ENCODE data around the gene TBX20.
"Not testable (repeated sequence)": the region's sequence is repeated elsewhere in the genome, so short reads cannot be mapped to it uniquely, and the experiment has no call there.

TBX20 gene

GRCh38 chr7:35220176-35220575 is 33.7 kb downstream of the TBX20 start:
- not testable (repeated sequence) for DNase-seq

- DNase-seq = not testable (repeated sequence)
These were observed 37.9 kb downstream of the TBX20 start for GRCh38 chr7:35216033-35216432.

- not testable (repeated sequence) for DNase-seq
These were observed 38.8 kb downstream of the TBX20 start for GRCh38 chr7:35215063-35215462.

- DNase-seq = not testable (repeated sequence)
These were observed 47.0 kb downstream of the TBX20 start for GRCh38 chr7:35206924-35207323.

- DNase-seq = not testable (repeated sequence)
These were observed 49.0 kb downstream of the TBX20 start for GRCh38 chr7:35204850-35205249.

- not testable (repeated sequence) for DNase-seq
These were observed 49.9 kb downstream of the TBX20 start for GRCh38 chr7:35204031-35204430.

- not testable (repeated sequence) for DNase-seq
These were observed 51.5 kb downstream of the TBX20 start for GRCh38 chr7:35202353-35202752.

- not testable (repeated sequence) for DNase-seq
These were observed 53.7 kb downstream of the TBX20 start for GRCh38 chr7:35200170-35200569.

- not testable (repeated sequence) for DNase-seq
These were observed 55.3 kb downstream of the TBX20 start for GRCh38 chr7:35198370-35199140.

- DNase-seq = not testable (repeated sequence)
These were observed 62.3 kb downstream of the TBX20 start for GRCh38 chr7:35191571-35191970.

- DNase-seq = not testable (repeated sequence)
These were observed 63.6 kb downstream of the TBX20 start for GRCh38 chr7:35190146-35190773.

GRCh38 chr7:35186751-35187150 is 67.1 kb downstream of the TBX20 start:
- not testable (repeated sequence) for DNase-seq

- no peak for DNase-seq
These were observed 67.8 kb downstream of the TBX20 start for GRCh38 chr7:35185908-35186731.

- DNase-seq = not testable (repeated sequence)
These were observed 68.4 kb downstream of the TBX20 start for GRCh38 chr7:35185578-35185907.

GRCh38 chr7:35184961-35185360 is 68.9 kb downstream of the TBX20 start:
- not testable (repeated sequence) for DNase-seq

GRCh38 chr7:35183873-35184503 is 69.9 kb downstream of the TBX20 start:
- not testable (repeated sequence) for DNase-seq

GRCh38 chr7:35180665-35181064 is 73.2 kb downstream of the TBX20 start:
- DNase-seq = not testable (repeated sequence)

- DNase-seq = not testable (repeated sequence)
These were observed 80.7 kb downstream of the TBX20 start for GRCh38 chr7:35173176-35173575.

GRCh38 chr7:35172131-35172530 is 81.8 kb downstream of the TBX20 start:
- not testable (repeated sequence) for DNase-seq

- DNase-seq = not testable (repeated sequence)
These were observed 86.2 kb downstream of the TBX20 start for GRCh38 chr7:35167658-35168057.

GRCh38 chr7:35167158-35167557 is 86.7 kb downstream of the TBX20 start:
- DNase-seq = not testable (repeated sequence)

GRCh38 chr7:35161059-35161740 is 92.7 kb downstream of the TBX20 start:
- not testable (repeated sequence) for DNase-seq
